OCI-LY7 (cell line): Measurements from ENCODE around the gene SYT7.

ENCODE experiments used
- CTCF ChIP-seq: fragments of 200-600 bp; sonication (generic); conservative IDR thresholded peaks from 2 replicates; pipeline ENCODE4 v1.5.1; 2014; ENCODE audit warnings: mild to moderate bottlenecking, antibody characterized with exemption, low read length, moderate library complexity, mixed read lengths
- EZH2phosphoT487 ChIP-seq: fragments of 200-600 bp; sonication (generic); IDR thresholded peaks from 2 replicates; pipeline ENCODE4 v1.6.1; 2018; ENCODE audit warnings: low read depth, borderline replicate concordance, mild to moderate bottlenecking, mixed run types, antibody characterized with exemption, low read length, moderate library complexity, mixed read lengths

- no peak for TF ChIP-seq CTCF
- TF ChIP-seq EZH2phosphoT487, result no peak
Measured at GRCh38 chr11:61498767-61499341, 82.0 kb downstream of the SYT7 start.
